Peyer's patch (tissue), 4 donors: ENCODE data around the gene SIN3B.

Source experiments
- CTCF ChIP-seq, 6 experiments: fragments of 450-650 bp in 4 of 6; fragments of 200-600 bp in 2 of 6; sonication (generic) in 1 of 6; IDR thresholded peaks; one replicate each; pipeline ENCODE4 v1.5.1; 2017 to 2019; ENCODE audit warnings: antibody characterized with exemption in 6 of 6, mild to moderate bottlenecking in 3 of 6, moderate library complexity in 1 of 6
- POLR2A ChIP-seq, 2 donors: fragments of 450-650 bp; IDR thresholded peaks; one replicate each; pipeline ENCODE4 v1.5.1; 2017; ENCODE audit warnings: antibody characterized with exemption in 2 of 2, mild to moderate bottlenecking in 2 of 2, moderate library complexity in 2 of 2

DNA sequence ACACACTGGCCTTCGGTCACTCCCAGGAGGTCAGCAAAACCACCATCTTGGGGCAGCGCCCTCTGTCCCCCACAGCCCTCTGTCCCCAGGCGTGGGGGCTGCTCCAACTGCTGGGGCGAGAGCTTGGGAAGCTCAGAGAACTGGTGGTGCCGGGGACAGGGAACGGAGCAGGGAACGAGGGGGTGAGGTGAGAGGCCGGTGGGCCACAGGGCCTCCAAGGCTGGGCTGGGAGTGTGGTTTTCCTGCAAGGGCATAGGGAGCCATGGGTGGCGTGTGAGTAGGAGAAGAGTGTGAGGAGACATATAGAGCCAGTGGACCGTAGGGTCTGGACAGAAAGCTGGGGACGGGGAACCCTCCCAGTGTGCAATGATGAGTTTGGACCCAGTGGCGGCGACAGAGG is 93.8 kb downstream of the SIN3B start:
- TF ChIP-seq CTCF (IDR thresholded peaks at IDR 0.05) (no peak), POLR2A (IDR thresholded peaks at IDR 0.05) (no peak)
